Endothelial cell of umbilical vein (primary cell): Measurements from ENCODE around the gene SPPL2B. TPM values are rescaled to one million over a fixed set of nuclear protein-coding genes. Genes with fewer than 3 reads are reported as not detected.

Source experiments
- BruUV-seq: library from RNA; stranded (reverse); fragments of 400-500 nt; replicated peaks from 2 replicates; lab custom pipeline; 2021; lab: Mats Ljungman, UMichigan
- CTCF ChIA-PET: fragments of 300-600, 350-600 bp; sonication (Branson Sonifier 250); formaldehyde crosslinking; loops from one replicate; lab custom pipeline; 2021; ENCODE audit warnings: antibody characterized with exemption, inconsistent platforms; lab: Charles Lee
- POLR2A ChIA-PET: fragments of 300-600, 350-600 bp; sonication (Branson Sonifier 250); formaldehyde crosslinking; loops from one replicate; lab custom pipeline; 2021; ENCODE audit warnings: antibody characterized with exemption, inconsistent platforms; lab: Charles Lee
- DNase-seq: peaks from one replicate; pipeline ENCODE4 v3.0.0-alpha.2; 2011; ENCODE audit warnings: low read depth, low spot score
- FAIRE-seq: peaks from 2 replicates; lab custom pipeline; 2011; peaks lifted over from hg19 to GRCh38; lab: Jason Lieb, UNC
- H2AFZ ChIP-seq: 2 replicates; pipeline ENCODE4 v1.6.0; 2012; ENCODE audit warnings: low read depth, low read length, control low read depth, inconsistent platforms
- H3K27ac ChIP-seq: 2 replicates; pipeline ENCODE4 v1.5.1; 2011; ENCODE audit warnings: low read depth, mild to moderate bottlenecking, control low read depth, low read length, moderate library complexity; ENCODE audit not compliant: insufficient read depth
- H3K27me3 ChIP-seq, 2 experiments: 2 replicates each; pipeline versions ENCODE4 v1.6.0 to v1.6.1; 2011; ENCODE audit warnings: low read length in 2 of 2, mixed read lengths in 1 of 2; ENCODE audit not compliant: control insufficient read depth in 2 of 2, insufficient read depth in 2 of 2
- H3K36me3 ChIP-seq, 2 experiments: 2 replicates in 1 of 2; 3 replicates in 1 of 2; pipeline ENCODE4 v1.5.1; 2011; ENCODE audit warnings: low read length in 2 of 2, mild to moderate bottlenecking in 1 of 2, moderate library complexity in 1 of 2; ENCODE audit not compliant: control insufficient read depth in 2 of 2, insufficient read depth in 2 of 2; ENCODE audit errors: extremely low read depth in 1 of 2
- H3K4me1 ChIP-seq: 3 replicates; pipeline ENCODE4 v1.5.1; 2011; ENCODE audit warnings: mild to moderate bottlenecking, low read length; ENCODE audit not compliant: control insufficient read depth, insufficient read depth; ENCODE audit errors: extremely low read depth
- H3K4me2 ChIP-seq: 2 replicates; pipeline ENCODE4 v1.6.1; 2011; ENCODE audit warnings: low read length, control low read depth, mixed read lengths; ENCODE audit not compliant: insufficient read depth
- H3K4me3 ChIP-seq, 3 experiments: fragments of 200-600 bp in 1 of 3; sonication (generic), shearing (Covaris generic) in 1 of 3; replicated peaks in 1 of 3; 2 replicates each; pipeline ENCODE4 v1.5.1; 2011 to 2016; ENCODE audit warnings: control low read depth in 3 of 3, low read length in 3 of 3, mild to moderate bottlenecking in 2 of 3, inconsistent platforms in 1 of 3, low read depth in 1 of 3, moderate library complexity in 1 of 3; ENCODE audit not compliant: insufficient read depth in 1 of 3
- H3K79me2 ChIP-seq: 2 replicates; pipeline ENCODE4 v1.6.0; 2012; ENCODE audit warnings: low read length, inconsistent platforms; ENCODE audit not compliant: control insufficient read depth, insufficient read depth
- H3K9ac ChIP-seq: replicated peaks from 2 replicates; pipeline ENCODE3; 2011; ENCODE audit warnings: low read length, control low read depth; ENCODE audit not compliant: insufficient read depth; ENCODE audit errors: extremely low read depth
- H3K9me1 ChIP-seq: replicated peaks from 3 replicates; pipeline ENCODE4 v1.6.0; 2011; ENCODE audit warnings: mild to moderate bottlenecking, low read length; ENCODE audit not compliant: control insufficient read depth, insufficient read depth; ENCODE audit errors: extremely low read depth
- H3K9me3 ChIP-seq: replicated peaks from 2 replicates; pipeline ENCODE4 v1.5.1; 2012; ENCODE audit warnings: low read length, inconsistent platforms; ENCODE audit not compliant: control insufficient read depth, insufficient read depth
- H4K20me1 ChIP-seq: replicated peaks from 2 replicates; pipeline ENCODE3; 2011; ENCODE audit warnings: mild to moderate bottlenecking, low read length; ENCODE audit not compliant: control insufficient read depth, insufficient read depth; ENCODE audit errors: extremely low read depth
- CTCF ChIP-seq, 2 donors: IDR thresholded peaks; 1 replicate in 1 of 2; 2 replicates in 1 of 2; pipeline ENCODE4 v1.5.1; 2011; ENCODE audit warnings: low read length in 2 of 2, mild to moderate bottlenecking in 2 of 2, moderate library complexity in 2 of 2, control low read depth in 1 of 2, inconsistent platforms in 1 of 2, low read depth in 1 of 2; ENCODE audit not compliant: insufficient read depth in 1 of 2; ENCODE audit errors: extremely low read depth in 1 of 2
- FOS ChIP-seq: IDR thresholded peaks from 2 replicates; pipeline ENCODE4 v1.6.1; 2011; ENCODE audit warnings: mild to moderate bottlenecking, low read length, moderate library complexity, borderline replicate concordance; ENCODE audit not compliant: insufficient read depth
- GATA2 ChIP-seq: IDR thresholded peaks from 2 replicates; pipeline ENCODE4 v1.7.0; 2011; ENCODE audit warnings: low read depth, mild to moderate bottlenecking, moderate library complexity, mixed read lengths, low read length; ENCODE audit not compliant: insufficient read length, insufficient read depth
- JUN ChIP-seq: IDR thresholded peaks from 2 replicates; pipeline ENCODE4 v1.6.1; 2011; ENCODE audit warnings: borderline replicate concordance, low read depth; ENCODE audit not compliant: insufficient read length, insufficient read depth
- MYC ChIP-seq: IDR thresholded peaks from one replicate; pipeline ENCODE4 v1.6.1; 2011; ENCODE audit warnings: mild to moderate bottlenecking, low read depth, low read length
- POLR2A ChIP-seq: IDR thresholded peaks from 2 replicates; pipeline ENCODE4 v1.6.1; 2012; ENCODE audit warnings: low read depth, mild to moderate bottlenecking, control low read depth, low read length
- dilution Hi-C: fragments of 300-500 bp; cut with MboI; formaldehyde crosslinking; loops from one replicate; pipeline ENCODE4 v1.15.0; 2019; ENCODE audit warnings: low sequenced_read_pairs; ENCODE audit not compliant: extremely low pct_ligation_motif_present
- intact Hi-C: fragments of 100-400 bp; cut with micrococcal nuclease; formaldehyde crosslinking; loops from one replicate; pipeline ENCODE4 v1.10.0; 2022
- polyA plus RNA-seq, 4 experiments: library from polyadenylated mRNA; depleted of rRNA in 3 of 4; stranded (reverse) in 3 of 4; unstranded in 1 of 4; fragments of >200 nt; gene quantifications; 2 replicates each; pipeline versions ENCODE4 v1.2.1 to v1.2.3, GENCODE V29; 2011 to 2012; ENCODE audit warnings: missing spikeins in 1 of 4
- total RNA-seq: library from RNA; stranded (reverse); gene quantifications from 2 replicates; pipeline ENCODE4 v1.2.3, GENCODE V29; 2021

SPPL2B gene
- total and polyA plus RNA-seq, 2 donors (not counting 3 experiments of a cell fraction or from before 2014, with no cell fraction given): 60.7 to 62.7 TPM

DNA sequence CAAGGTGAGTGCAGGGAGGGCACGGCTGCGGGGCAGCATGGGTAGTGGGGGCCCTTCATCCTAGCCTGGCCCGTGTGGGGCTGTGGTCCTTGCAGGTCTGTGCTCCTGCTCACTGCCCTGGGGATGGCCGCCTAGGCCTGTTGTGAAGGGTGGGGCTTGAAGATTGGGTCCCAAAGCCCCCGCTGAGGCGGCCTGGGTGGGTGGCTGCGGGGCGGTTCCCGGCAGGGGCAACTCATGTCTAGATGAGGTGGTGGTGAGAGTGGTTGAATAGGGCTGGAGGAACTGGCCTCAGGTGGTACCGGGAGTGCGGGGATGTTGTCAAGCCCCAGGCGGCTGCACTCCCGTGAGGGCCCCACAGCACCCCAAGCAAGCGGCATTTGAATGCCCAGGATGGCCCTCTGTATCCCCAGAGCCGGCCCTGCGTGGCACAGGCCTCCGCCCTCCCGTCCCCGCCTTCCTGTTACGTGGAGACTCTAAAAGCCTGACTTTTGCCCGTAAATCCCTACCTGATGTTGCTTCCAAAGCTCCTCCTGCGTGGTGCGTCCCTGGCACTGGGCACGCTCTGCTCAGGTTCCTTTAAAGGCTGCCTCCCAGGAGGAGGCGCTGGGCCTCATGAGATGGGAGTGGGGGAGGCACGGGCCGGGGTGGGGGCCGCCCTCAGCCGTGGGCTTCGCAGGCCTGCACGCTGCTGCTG lies 15.0 kb downstream of the SPPL2B start:
- H3K4me3 ChIP-seq: no peak overlapping the region
- H3K9me3 ChIP-seq: no peaks in the 10 kb centered on the region
- ChIA-PET POLR2A (no interaction called here), CTCF (no interaction called here)
- H3K27ac ChIP-seq: no peak overlapping the region
- H3K79me2 ChIP-seq: no peaks in the 10 kb centered on the region
- no peak overlapping the region for H3K4me2 ChIP-seq
- no peak overlapping the region for H3K9ac ChIP-seq
- no peaks in the 10 kb centered on the region for H4K20me1 ChIP-seq
- no peaks in the 10 kb centered on the region for H3K4me1 ChIP-seq
- no peaks in the 10 kb centered on the region for H3K9me1 ChIP-seq
- peaks cover 0 to 3% of the 10 kb centered on the region in 2 experiments for H3K36me3 ChIP-seq
- no TSS peak for BruUV-seq
- dilution Hi-C loops (no loop called here), intact Hi-C loops (no loop called here)
- TF ChIP-seq CTCF (IDR thresholded peaks at IDR 0.05; ENCODE audit: extremely low read depth in 1 of 2, insufficient read depth in 1 of 2, low read depth in 1 of 2, low read length in 2 of 2): no peak
- no peak for TF ChIP-seq JUN
- TF ChIP-seq MYC: no peak
- TF ChIP-seq GATA2: no peak
- TF ChIP-seq FOS: no peak
- no peak for TF ChIP-seq POLR2A
- no peak overlapping the region for H2AFZ ChIP-seq
- FAIRE-seq (no peak), DNase-seq (no peak)
- no peaks in the 10 kb centered on the region for H3K27me3 ChIP-seq
